Mucosa of rectum (tissue), 2 donors: ENCODE measurements around the gene GK.
"Not testable (repeated sequence)": the region's sequence is repeated elsewhere in the genome, so short reads cannot be mapped to it uniquely, and the experiment has no call there.

Experiments
- H3K27ac ChIP-seq, 2 donors: one replicate each; pipeline ENCODE4 v1.7.0; 2013; ENCODE audit warnings: inconsistent platforms in 2 of 2, low read depth in 2 of 2, low read length in 2 of 2
- H3K27me3 ChIP-seq, 2 donors: one replicate each; pipeline ENCODE4 v1.7.0; 2013; ENCODE audit warnings: low read length in 2 of 2; ENCODE audit not compliant: control insufficient read depth in 2 of 2, insufficient read depth in 2 of 2
- H3K36me3 ChIP-seq, 2 donors: one replicate each; pipeline ENCODE4 v1.7.0; 2013; ENCODE audit warnings: low read length in 2 of 2; ENCODE audit not compliant: control insufficient read depth in 2 of 2, insufficient read depth in 2 of 2
- H3K4me1 ChIP-seq, 2 donors: one replicate each; pipeline ENCODE4 v1.7.0; 2013; ENCODE audit warnings: low read length in 2 of 2, mild to moderate bottlenecking in 1 of 2; ENCODE audit not compliant: control insufficient read depth in 2 of 2, insufficient read depth in 2 of 2
- H3K4me3 ChIP-seq, 2 donors: one replicate each; pipeline ENCODE4 v1.7.0; 2013; ENCODE audit warnings: low read length in 2 of 2
- H3K9ac ChIP-seq, 2 donors: one replicate each; pipeline ENCODE4 v1.7.0; 2013; ENCODE audit warnings: low read length in 2 of 2, low read depth in 1 of 2, mild to moderate bottlenecking in 1 of 2
- H3K9me3 ChIP-seq, 2 donors: one replicate each; pipeline ENCODE4 v1.7.0; 2013; ENCODE audit warnings: low read length in 2 of 2; ENCODE audit not compliant: control insufficient read depth in 2 of 2
- donor health status: healthy.
- donor health status: Normal muscosa, but diverticular disease.

Gene GK

GRCh38 chrX:30735839-30736238, 82.6 kb downstream of the GK start:
- H3K9ac ChIP-seq = no peak overlapping the region
- H3K4me3 ChIP-seq = no peak overlapping the region
- no peaks in the 10 kb centered on the region for H3K27me3 ChIP-seq
- H3K9me3 ChIP-seq = no peaks in the 10 kb centered on the region
- no peaks in the 10 kb centered on the region for H3K4me1 ChIP-seq
- no peaks in the 10 kb centered on the region for H3K36me3 ChIP-seq
- H3K27ac ChIP-seq = no peak overlapping the region

- H3K36me3 ChIP-seq = no peaks in the 10 kb centered on the region
- no peak overlapping the region for H3K4me3 ChIP-seq
- no peak overlapping the region for H3K9ac ChIP-seq
- H3K27ac ChIP-seq = no peak overlapping the region
- no peaks in the 10 kb centered on the region for H3K4me1 ChIP-seq
- no peaks in the 10 kb centered on the region for H3K9me3 ChIP-seq
- no peaks in the 10 kb centered on the region for H3K27me3 ChIP-seq
Measured at GRCh38 chrX:30741545-30741944, 88.3 kb downstream of the GK start.

GRCh38 chrX:30748342-30748960, 95.2 kb downstream of the GK start:
- no peak overlapping the region for H3K27ac ChIP-seq
- H3K9me3 ChIP-seq = no peaks in the 10 kb centered on the region
- H3K4me1 ChIP-seq = no peaks in the 10 kb centered on the region
- peak overlapping the region in 1 of 2 donors; percentile 13 for H3K4me3 ChIP-seq
- H3K27me3 ChIP-seq = no peaks in the 10 kb centered on the region
- H3K36me3 ChIP-seq = no peaks in the 10 kb centered on the region
- H3K9ac ChIP-seq = no peak overlapping the region

GRCh38 chrX:30751497-30751896, 98.3 kb downstream of the GK start:
- Histone ChIP-seq H3K4me3 (no peak overlapping the region), H3K27me3 (no peaks in the 10 kb centered on the region), H3K36me3 (no peaks in the 10 kb centered on the region), H3K9ac (no peak overlapping the region), H3K9me3 (no peaks in the 10 kb centered on the region), H3K4me1 (no peaks in the 10 kb centered on the region), H3K27ac (no peak overlapping the region)

GRCh38 chrX:30762755-30763154, 109.5 kb downstream of the GK start:
- H3K9ac ChIP-seq = no peak overlapping the region
- H3K9me3 ChIP-seq = no peaks in the 10 kb centered on the region
- no peaks in the 10 kb centered on the region for H3K36me3 ChIP-seq
- H3K4me3 ChIP-seq = no peak overlapping the region
- no peaks in the 10 kb centered on the region for H3K4me1 ChIP-seq
- no peak overlapping the region for H3K27ac ChIP-seq
- H3K27me3 ChIP-seq = no peaks in the 10 kb centered on the region

- H3K36me3 ChIP-seq, H3K4me3 ChIP-seq, H3K9me3 ChIP-seq, H3K4me1 ChIP-seq, H3K27me3 ChIP-seq, H3K27ac ChIP-seq, H3K9ac ChIP-seq: not testable (repeated sequence)
Measured at GRCh38 chrX:30773764-30774163, 120.5 kb downstream of the GK start.

- no peaks in the 10 kb centered on the region for H3K4me1 ChIP-seq
- no peaks in the 10 kb centered on the region for H3K9me3 ChIP-seq
- H3K4me3 ChIP-seq = no peak overlapping the region
- H3K36me3 ChIP-seq = no peaks in the 10 kb centered on the region
- H3K27me3 ChIP-seq = no peaks in the 10 kb centered on the region
- H3K27ac ChIP-seq = no peak overlapping the region
- no peak overlapping the region for H3K9ac ChIP-seq
Measured at GRCh38 chrX:30777575-30777974, 124.4 kb downstream of the GK start.

GRCh38 chrX:30779453-30780030, 126.3 kb downstream of the GK start:
- no peak overlapping the region for H3K9ac ChIP-seq
- H3K27me3 ChIP-seq = no peaks in the 10 kb centered on the region
- H3K4me1 ChIP-seq = no peaks in the 10 kb centered on the region
- no peaks in the 10 kb centered on the region for H3K36me3 ChIP-seq
- no peaks in the 10 kb centered on the region for H3K9me3 ChIP-seq
- no peak overlapping the region for H3K27ac ChIP-seq
- H3K4me3 ChIP-seq = no peak overlapping the region
